H9 (cell line): ENCODE measurements around the gene CTNNA1. TPM values are rescaled to one million over a fixed set of nuclear protein-coding genes. Genes with fewer than 3 reads are reported as not detected.
"Not testable (repeated sequence)": the region's sequence is repeated elsewhere in the genome, so short reads cannot be mapped to it uniquely, and the experiment has no call there.

Experiments
- DNase-seq: peaks from one replicate; pipeline ENCODE4 v3.0.0-alpha.2; 2017
- H2AFZ ChIP-seq: one replicate; pipeline ENCODE4 v1.6.1; 2013; ENCODE audit warnings: mild to moderate bottlenecking, low read length, control low read depth, moderate library complexity
- H2AK5ac ChIP-seq: 2 replicates; pipeline ENCODE4 v1.6.1; 2013; ENCODE audit warnings: low read length, control low read depth, mixed read lengths; ENCODE audit not compliant: insufficient read length
- H2BK120ac ChIP-seq: one replicate; pipeline ENCODE4 v1.6.1; 2013; ENCODE audit warnings: low read depth, mild to moderate bottlenecking, low read length, control low read depth, inconsistent platforms; ENCODE audit not compliant: poor library complexity, severe bottlenecking
- H2BK12ac ChIP-seq: 2 replicates; pipeline ENCODE4 v1.6.1; 2013; ENCODE audit warnings: low read length, control low read depth, mixed read lengths, low read depth; ENCODE audit not compliant: insufficient read length
- H2BK15ac ChIP-seq: 2 replicates; pipeline ENCODE4 v1.6.1; 2013; ENCODE audit warnings: low read depth, low read length, control low read depth
- H2BK20ac ChIP-seq: one replicate; pipeline ENCODE4 v1.6.1; 2013; ENCODE audit warnings: low read depth, mild to moderate bottlenecking, low read length, control low read depth, inconsistent platforms; ENCODE audit not compliant: poor library complexity, severe bottlenecking
- H2BK5ac ChIP-seq: 2 replicates; pipeline ENCODE4 v1.6.1; 2013; ENCODE audit warnings: low read length, control low read depth, mixed read lengths; ENCODE audit not compliant: insufficient read length
- H3K14ac ChIP-seq: 2 replicates; pipeline ENCODE4 v1.6.1; 2013; ENCODE audit warnings: low read length, control low read depth; ENCODE audit not compliant: insufficient read depth
- H3K18ac ChIP-seq: 2 replicates; pipeline ENCODE4 v1.6.1; 2013; ENCODE audit warnings: low read depth, mild to moderate bottlenecking, mixed read lengths, low read length, control low read depth; ENCODE audit not compliant: insufficient read length
- H3K23ac ChIP-seq: 2 replicates; pipeline ENCODE4 v1.6.1; 2013; ENCODE audit warnings: low read length, control low read depth, mixed read lengths, low read depth; ENCODE audit not compliant: insufficient read length
- H3K23me2 ChIP-seq: 2 replicates; pipeline ENCODE4 v1.6.1; 2013; ENCODE audit warnings: low read depth, mild to moderate bottlenecking, mixed read lengths, low read length, control low read depth; ENCODE audit not compliant: insufficient read length, poor library complexity, severe bottlenecking
- H3K27ac ChIP-seq: 2 replicates; pipeline ENCODE4 v1.5.1; 2013; ENCODE audit warnings: low read length, control low read depth, mixed read lengths, low read depth; ENCODE audit not compliant: insufficient read length
- H3K27me3 ChIP-seq: 2 replicates; pipeline ENCODE4 v1.6.1; 2013; ENCODE audit warnings: low read length, control low read depth, inconsistent platforms; ENCODE audit not compliant: insufficient read depth
- H3K4ac ChIP-seq: 2 replicates; pipeline ENCODE4 v1.6.1; 2013; ENCODE audit warnings: low read depth, mild to moderate bottlenecking, control low read depth, inconsistent platforms, low read length, moderate library complexity
- H3K4me1 ChIP-seq: 2 replicates; pipeline ENCODE4 v1.6.1; 2013; ENCODE audit warnings: low read length, control low read depth, inconsistent platforms; ENCODE audit not compliant: insufficient read depth
- H3K4me2 ChIP-seq: 2 replicates; pipeline ENCODE4 v1.6.1; 2013; ENCODE audit warnings: low read length, control low read depth, mixed read lengths; ENCODE audit not compliant: insufficient read length, insufficient read depth
- H3K56ac ChIP-seq: 2 replicates; pipeline ENCODE4 v1.6.1; 2013; ENCODE audit warnings: low read depth, mild to moderate bottlenecking, mixed read lengths, low read length, control low read depth; ENCODE audit not compliant: insufficient read length
- H3K79me1 ChIP-seq: 2 replicates; pipeline ENCODE4 v1.6.1; 2013; ENCODE audit warnings: low read depth, mild to moderate bottlenecking, moderate library complexity, low read length, control low read depth, inconsistent platforms; ENCODE audit not compliant: insufficient read depth, poor library complexity, severe bottlenecking
- H3K79me2 ChIP-seq: 2 replicates; pipeline ENCODE4 v1.6.1; 2013; ENCODE audit warnings: low read length, control low read depth, inconsistent platforms; ENCODE audit not compliant: insufficient read depth
- H3K9ac ChIP-seq: 2 replicates; pipeline ENCODE4 v1.6.1; 2013; ENCODE audit warnings: low read length, control low read depth, mixed read lengths; ENCODE audit not compliant: insufficient read length; ENCODE audit errors: extremely low read depth
- H3K9me3 ChIP-seq: one replicate; pipeline ENCODE4 v1.6.1; 2013; ENCODE audit warnings: low read depth, low read length, inconsistent platforms; ENCODE audit not compliant: control insufficient read depth
- H3T11ph ChIP-seq: one replicate; pipeline ENCODE4 v1.6.1; 2013; ENCODE audit warnings: mild to moderate bottlenecking, low read length, control low read depth, inconsistent platforms
- H4K20me1 ChIP-seq: one replicate; pipeline ENCODE4 v1.6.1; 2013; ENCODE audit not compliant: control insufficient read depth, insufficient read length, insufficient read depth
- H4K5ac ChIP-seq: 2 replicates; pipeline ENCODE4 v1.6.1; 2013; ENCODE audit warnings: low read depth, mild to moderate bottlenecking, mixed read lengths, low read length, control low read depth; ENCODE audit not compliant: insufficient read length
- H4K8ac ChIP-seq: replicated peaks from 2 replicates; pipeline ENCODE4 v1.6.1; 2013; ENCODE audit warnings: low read length, control low read depth, mixed read lengths, low read depth; ENCODE audit not compliant: insufficient read length
- H4K91ac ChIP-seq: 2 replicates; pipeline ENCODE4 v1.6.1; 2013; ENCODE audit warnings: low read depth, mild to moderate bottlenecking, moderate library complexity, mixed read lengths, low read length, control low read depth; ENCODE audit not compliant: insufficient read length
- H3K27ac Mint-ChIP-seq, 3 experiments: 2 replicates in 2 of 3; 3 replicates in 1 of 3; pipeline ENCODE4 v1.8.0; 2020 to 2021; ENCODE audit warnings: mixed read lengths in 3 of 3, mild to moderate bottlenecking in 1 of 3, moderate library complexity in 1 of 3
- H3K27me3 Mint-ChIP-seq: 2 replicates; pipeline ENCODE4 v1.8.0; 2021; ENCODE audit warnings: low read depth, mild to moderate bottlenecking, moderate library complexity, mixed read lengths
- H3K36me3 Mint-ChIP-seq, 3 experiments: 2 replicates in 2 of 3; 3 replicates in 1 of 3; pipeline ENCODE4 v1.8.0; 2020 to 2021; ENCODE audit warnings: low read depth in 3 of 3, mixed read lengths in 3 of 3; ENCODE audit not compliant: insufficient read depth in 1 of 3
- H3K4me1 Mint-ChIP-seq, 2 experiments: 2 replicates each; pipeline ENCODE4 v1.8.0; 2020; ENCODE audit warnings: mixed read lengths in 2 of 2
- H3K4me3 Mint-ChIP-seq, 2 experiments: 2 replicates in 1 of 2; 3 replicates in 1 of 2; pipeline ENCODE4 v1.8.0; 2020 to 2021; ENCODE audit warnings: mild to moderate bottlenecking in 2 of 2, mixed read lengths in 2 of 2, moderate library complexity in 1 of 2
- H3K9me3 Mint-ChIP-seq, 2 experiments: 2 replicates in 1 of 2; 3 replicates in 1 of 2; pipeline ENCODE4 v1.8.0; 2020; ENCODE audit warnings: mild to moderate bottlenecking in 2 of 2, mixed read lengths in 2 of 2, moderate library complexity in 1 of 2
- CTCF ChIP-seq: fragments of 200-600 bp; sonication (generic); conservative IDR thresholded peaks from 3 replicates; pipeline ENCODE4 v1.8.0; 2021; ENCODE audit warnings: antibody characterized with exemption, mild to moderate bottlenecking
- WGBS: extraction: QIAGEN DNeasy Blood & Tissue Kit; methylation state at CpG from one replicate; pipeline ENCODE4 v1.1.7; 2013; ENCODE audit warnings: missing lambda C conversion rate, low lambda C conversion rate, mixed read lengths; ENCODE audit not compliant: insufficient read length; ENCODE audit errors: extremely low coverage; 5-methylcytosine and 5-hydroxymethylcytosine counted together
- total RNA-seq: library from RNA; stranded (reverse); gene quantifications from 2 replicates; pipeline ENCODE4 v1.2.1, GENCODE V29; 2021

CTNNA1 gene
- total RNA-seq, 1 experiment from 2014 or later = 354 TPM

- Mint-ChIP-seq H3K27me3 (no peaks in the 10 kb centered on the region), H3K27ac (peak overlapping the region in 1 of 3 experiments; percentile 20; a peak in 2 of 7 replicates), H3K9me3 (peaks cover 9 to 11% of the 10 kb centered on the region in 2 experiments), H3K36me3 (peaks cover 28 to 37% (median 34%) of the 10 kb centered on the region in 3 experiments), H3K4me3 (no peak overlapping the region), H3K4me1 (peaks cover 31 to 33% of the 10 kb centered on the region in 2 experiments)
- no CpG with 5 or more reads among the region's 5 CpGs for WGBS
- Histone ChIP-seq H2BK12ac (no peak overlapping the region), H2AFZ (no peak overlapping the region), H4K20me1 (no peaks in the 10 kb centered on the region), H3K18ac (no peak overlapping the region), H3K23ac (no peak overlapping the region), H2BK15ac (no peak overlapping the region), H3K9me3 (no peaks in the 10 kb centered on the region), H2BK20ac (no peak overlapping the region), H3K27me3 (no peaks in the 10 kb centered on the region), H4K5ac (no peak overlapping the region), H3K23me2 (no peaks in the 10 kb centered on the region), H4K91ac (no peak overlapping the region), H3K14ac (no peak overlapping the region), H3K4ac (no peak overlapping the region), H3K27ac (no peak overlapping the region), H2AK5ac (no peak overlapping the region), H3K9ac (no peak overlapping the region), H3K4me1 (no peaks in the 10 kb centered on the region; the same call in 1 of the 2 replicates), H4K8ac (no peak overlapping the region), H3K4me2 (no peak overlapping the region), H3K56ac (no peak overlapping the region), H3K79me2 (peaks cover 22% of the 10 kb centered on the region; the same call in 1 of the 2 replicates), H3T11ph (no peak overlapping the region), H2BK120ac (no peak overlapping the region), H3K79me1 (peaks cover 2% of the 10 kb centered on the region), H2BK5ac (no peak overlapping the region)
- no peak for DNase-seq
- no peak for TF ChIP-seq CTCF
These were observed 19.9 kb downstream of the CTNNA1 start for GRCh38 chr5:138772986-138773594.

DNA sequence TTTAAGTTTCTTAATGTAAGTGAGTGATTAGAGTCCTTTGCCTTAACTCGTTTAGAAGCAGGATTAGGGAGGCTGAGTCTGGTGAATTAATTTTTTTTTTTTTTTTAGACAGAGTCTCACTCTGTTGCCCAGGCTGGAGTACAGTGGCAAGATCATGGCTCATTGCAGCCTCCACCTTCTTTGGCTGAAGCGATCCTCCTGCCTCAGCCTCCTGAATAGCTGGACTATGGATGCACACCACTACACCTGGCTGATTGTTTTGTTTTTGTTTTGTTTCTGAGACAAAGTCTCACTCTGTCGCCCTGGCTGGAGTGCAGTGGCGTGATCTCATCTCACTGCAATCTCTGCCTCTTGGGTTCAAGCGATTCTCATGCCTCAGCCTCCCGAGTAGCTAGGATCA, 20.4 kb downstream of the CTNNA1 start:
- H2BK15ac ChIP-seq, H3K27ac ChIP-seq, H3K4me1 ChIP-seq, H4K91ac ChIP-seq, H3K4ac ChIP-seq, H3K14ac ChIP-seq, H3K9ac ChIP-seq, H4K8ac ChIP-seq, H3T11ph ChIP-seq, H3K4me2 ChIP-seq, H3K9me3 ChIP-seq, H2BK5ac ChIP-seq, H2BK12ac ChIP-seq, H2BK120ac ChIP-seq, H3K27ac Mint-ChIP-seq, H3K23me2 ChIP-seq, H3K4me3 Mint-ChIP-seq, H3K18ac ChIP-seq, H4K5ac ChIP-seq, H4K20me1 ChIP-seq, H3K56ac ChIP-seq, H2AFZ ChIP-seq, H3K27me3 ChIP-seq, H3K79me1 ChIP-seq, DNase-seq, H3K27me3 Mint-ChIP-seq, H3K23ac ChIP-seq, H2AK5ac ChIP-seq, H2BK20ac ChIP-seq: not testable (repeated sequence)
- Mint-ChIP-seq H3K36me3 (peaks cover 33 to 42% (median 39%) of the 10 kb centered on the region in 3 experiments), H3K9me3 (peaks cover 14 to 17% of the 10 kb centered on the region in 2 experiments), H3K4me1 (peaks cover 31 to 32% of the 10 kb centered on the region in 2 experiments)
- H3K79me2 ChIP-seq = peaks cover 22% of the 10 kb centered on the region; the same call in 1 of the 2 replicates
- WGBS = no CpG with 5 or more reads among the region's 6 CpGs
